Neural crest cell (in vitro differentiated cells): Measurements from ENCODE around the gene GMEB2. TPM values are rescaled to one million over a fixed set of nuclear protein-coding genes. Genes with fewer than 3 reads are reported as not detected.
A peak's percentile ranks its signal among the peaks of the same experiment; 100 is the strongest.

ENCODE experiments used
- DNase-seq: peaks from one replicate; pipeline ENCODE4 v3.0.0; 2021; ENCODE audit warnings: low read depth, mixed read lengths, low spot score
- H3K27ac Mint-ChIP-seq: one replicate; pipeline ENCODE4 v1.8.0; 2021; ENCODE audit warnings: mild to moderate bottlenecking, mixed read lengths; ENCODE audit not compliant: unreplicated experiment
- H3K27me3 Mint-ChIP-seq: 2 replicates; pipeline ENCODE4 v1.8.0; 2021; ENCODE audit warnings: low read depth, mild to moderate bottlenecking, mixed read lengths
- H3K36me3 Mint-ChIP-seq: 2 replicates; pipeline ENCODE4 v1.8.0; 2021; ENCODE audit warnings: low read depth, mild to moderate bottlenecking, mixed read lengths
- H3K4me1 Mint-ChIP-seq: 2 replicates; pipeline ENCODE4 v1.8.0; 2021; ENCODE audit warnings: mixed read lengths
- H3K4me3 Mint-ChIP-seq: one replicate; pipeline ENCODE4 v1.8.0; 2021; ENCODE audit warnings: mild to moderate bottlenecking, mixed read lengths
- H3K9me3 Mint-ChIP-seq: 2 replicates; pipeline ENCODE4 v1.8.0; 2021; ENCODE audit warnings: mixed read lengths
- total RNA-seq: library from RNA; stranded (reverse); gene quantifications from 2 replicates; pipeline ENCODE4 v1.2.1, GENCODE V29; 2021
- TF ChIP-seq, protein P1 (sequence below): fragments of 200-600 bp; sonication (generic); conservative IDR thresholded peaks from 2 replicates; pipeline ENCODE4 v1.5.0; 2021; ENCODE audit warnings: antibody characterized with exemption, mild to moderate bottlenecking

Gene GMEB2
- total RNA-seq, 1 donor from 2014 or later, result 15.2 TPM

DNA sequence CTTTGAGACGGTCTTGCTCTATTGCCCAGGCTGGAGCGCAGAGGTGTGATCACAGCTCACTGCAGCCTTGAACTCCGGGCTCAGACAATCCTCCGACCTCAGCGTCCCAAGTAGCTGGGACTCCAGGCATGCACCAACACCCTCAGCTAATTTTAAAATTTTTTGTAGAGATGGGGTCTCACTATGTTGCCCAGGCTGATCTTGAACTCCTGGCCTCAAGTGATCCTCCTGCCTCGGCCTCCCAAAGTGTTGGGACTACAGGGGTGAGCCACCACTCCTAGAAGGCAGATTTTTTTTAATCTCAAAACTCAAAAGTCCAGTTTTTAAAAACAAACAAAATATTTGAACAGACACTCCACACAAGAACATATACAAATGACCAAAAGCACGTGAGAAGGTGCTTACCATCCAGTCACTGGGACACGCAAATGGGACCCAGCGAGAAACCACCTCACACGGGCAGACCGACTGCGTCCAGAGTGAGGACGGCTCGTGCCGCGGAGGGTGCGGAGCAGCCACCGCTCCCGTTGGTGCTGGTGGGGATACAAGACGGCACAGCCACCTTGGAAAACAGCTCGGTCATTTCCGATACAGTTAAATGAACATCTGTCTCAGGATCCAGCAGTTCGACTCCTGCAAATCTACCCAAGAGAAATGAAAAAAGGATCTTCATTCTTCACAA is 44.4 kb downstream of the GMEB2 start:
- H3K4me1 Mint-ChIP-seq, result peaks cover 12% of the 10 kb centered on the region
- H3K27ac Mint-ChIP-seq, result no peak overlapping the region
- H3K9me3 Mint-ChIP-seq, result no peaks in the 10 kb centered on the region
- TF ChIP-seq, protein P1, sequence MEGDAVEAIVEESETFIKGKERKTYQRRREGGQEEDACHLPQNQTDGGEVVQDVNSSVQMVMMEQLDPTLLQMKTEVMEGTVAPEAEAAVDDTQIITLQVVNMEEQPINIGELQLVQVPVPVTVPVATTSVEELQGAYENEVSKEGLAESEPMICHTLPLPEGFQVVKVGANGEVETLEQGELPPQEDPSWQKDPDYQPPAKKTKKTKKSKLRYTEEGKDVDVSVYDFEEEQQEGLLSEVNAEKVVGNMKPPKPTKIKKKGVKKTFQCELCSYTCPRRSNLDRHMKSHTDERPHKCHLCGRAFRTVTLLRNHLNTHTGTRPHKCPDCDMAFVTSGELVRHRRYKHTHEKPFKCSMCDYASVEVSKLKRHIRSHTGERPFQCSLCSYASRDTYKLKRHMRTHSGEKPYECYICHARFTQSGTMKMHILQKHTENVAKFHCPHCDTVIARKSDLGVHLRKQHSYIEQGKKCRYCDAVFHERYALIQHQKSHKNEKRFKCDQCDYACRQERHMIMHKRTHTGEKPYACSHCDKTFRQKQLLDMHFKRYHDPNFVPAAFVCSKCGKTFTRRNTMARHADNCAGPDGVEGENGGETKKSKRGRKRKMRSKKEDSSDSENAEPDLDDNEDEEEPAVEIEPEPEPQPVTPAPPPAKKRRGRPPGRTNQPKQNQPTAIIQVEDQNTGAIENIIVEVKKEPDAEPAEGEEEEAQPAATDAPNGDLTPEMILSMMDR, result no peak
- H3K27me3 Mint-ChIP-seq, result no peaks in the 10 kb centered on the region
- DNase-seq, result no peak
- no peak overlapping the region for H3K4me3 Mint-ChIP-seq
- no peaks in the 10 kb centered on the region for H3K36me3 Mint-ChIP-seq

DNA sequence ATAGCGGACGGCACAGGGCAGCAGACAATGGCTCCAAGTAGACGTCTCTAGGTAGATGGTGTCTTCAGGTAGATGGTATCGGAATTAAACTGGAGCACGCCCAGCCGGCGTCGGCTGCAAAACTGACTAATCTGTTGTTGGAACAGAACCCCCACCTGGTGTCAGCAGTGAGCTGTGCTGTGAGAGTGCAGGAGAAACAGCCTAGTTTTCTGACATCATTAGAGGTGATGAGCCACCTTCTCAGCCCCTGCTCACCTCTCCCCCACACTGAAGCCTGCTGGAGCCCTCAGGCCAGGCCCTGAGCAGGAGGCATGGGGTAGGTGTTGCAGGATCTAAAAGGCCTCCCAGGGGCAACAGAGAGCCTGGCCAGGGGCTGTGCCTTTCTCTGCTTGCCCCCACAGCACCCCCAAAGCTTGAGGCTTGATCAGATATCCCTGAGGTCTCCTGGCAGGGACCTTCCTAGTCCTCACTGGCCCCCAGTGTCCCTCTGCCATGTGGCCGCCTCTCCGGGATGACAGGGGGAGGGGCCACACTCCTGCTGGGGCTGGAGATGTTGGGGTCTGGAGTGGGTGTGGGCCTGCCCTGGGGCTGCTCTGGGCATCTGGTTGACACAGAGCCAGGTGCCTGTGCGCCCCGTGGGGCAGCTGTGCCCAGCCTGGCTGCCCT is 46.0 kb downstream of the GMEB2 start:
- Mint-ChIP-seq H3K27ac (no peak overlapping the region), H3K4me1 (peaks cover 12% of the 10 kb centered on the region), H3K4me3 (no peak overlapping the region), H3K9me3 (no peaks in the 10 kb centered on the region), H3K27me3 (no peaks in the 10 kb centered on the region), H3K36me3 (no peaks in the 10 kb centered on the region)
- DNase-seq, result no peak
- TF ChIP-seq, protein P1, result peak; percentile 46

DNA sequence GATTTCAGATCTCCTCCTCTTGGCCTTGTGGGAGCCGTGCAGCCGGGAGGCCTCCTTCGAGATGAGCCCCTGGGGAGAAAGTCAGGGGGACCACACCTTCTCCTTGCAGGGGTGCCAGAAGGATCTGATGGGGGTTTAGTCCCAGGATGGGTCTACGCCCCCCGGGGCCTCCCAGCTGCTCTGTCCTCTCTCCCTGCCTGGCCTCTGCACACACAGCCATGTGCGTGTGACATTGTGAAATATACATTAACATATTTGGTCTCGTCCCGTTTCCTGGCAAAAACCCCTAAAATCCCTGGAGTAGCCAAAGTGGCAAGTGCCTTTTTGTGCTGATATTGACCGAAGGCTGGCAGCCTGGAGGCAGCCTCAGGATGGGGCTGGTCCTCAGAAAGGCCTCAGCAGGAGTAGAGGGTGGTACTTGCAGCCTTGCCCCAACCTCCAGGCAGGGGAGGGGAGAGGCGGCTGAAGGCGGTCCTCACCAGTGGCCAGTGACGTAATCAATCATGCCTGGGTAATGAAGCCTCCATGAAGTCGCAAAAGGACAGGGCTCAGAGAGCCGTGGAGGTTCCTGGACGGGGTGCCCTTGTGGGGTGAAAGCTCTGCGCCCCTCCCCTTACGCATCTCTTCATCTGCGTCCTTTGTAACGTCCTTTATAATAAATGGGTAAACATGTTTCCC is 47.7 kb downstream of the GMEB2 start:
- H3K4me3 Mint-ChIP-seq, result peak overlapping the region; percentile 23

DNA sequence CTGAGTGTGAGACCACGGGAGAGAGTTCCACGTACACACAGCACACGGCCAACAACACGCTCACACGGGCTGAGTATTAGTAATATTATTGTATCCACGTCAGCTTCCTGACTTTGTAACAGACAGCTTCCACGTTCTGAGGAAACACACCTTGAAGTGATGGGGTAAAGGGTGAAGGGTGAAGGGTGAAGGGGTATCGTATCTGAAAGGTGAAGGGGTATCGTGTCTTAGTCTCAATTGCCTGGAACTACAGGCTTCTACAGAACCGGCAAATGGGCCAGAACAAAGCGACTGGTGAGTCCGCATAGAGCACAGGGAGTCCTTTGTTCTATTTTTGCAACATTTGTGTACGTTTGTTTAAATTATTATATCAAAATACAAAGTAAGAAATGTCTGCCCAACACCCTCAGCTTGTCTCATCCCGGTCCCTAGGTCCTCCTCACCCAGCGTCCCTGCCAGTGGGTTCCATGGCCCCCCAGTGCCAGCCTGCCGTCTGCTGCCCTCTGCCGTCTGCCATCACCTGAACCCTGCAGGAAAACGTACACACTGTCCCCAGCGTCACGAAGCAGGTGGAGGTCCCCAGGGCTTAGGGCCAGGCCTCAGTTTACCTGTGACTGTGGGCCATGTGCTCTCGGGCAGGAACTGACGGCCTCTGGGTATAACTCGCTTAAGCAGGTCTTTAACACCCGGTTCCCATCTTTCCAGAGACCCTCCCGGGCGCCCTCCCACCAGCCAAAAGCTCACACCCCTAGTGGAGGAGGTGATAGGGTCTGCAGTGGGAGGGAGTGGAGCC is 48.5 kb downstream of the GMEB2 start:
- H3K4me3 Mint-ChIP-seq, result no peak overlapping the region
- no peaks in the 10 kb centered on the region for H3K27me3 Mint-ChIP-seq
- H3K9me3 Mint-ChIP-seq, result no peaks in the 10 kb centered on the region
- H3K27ac Mint-ChIP-seq, result peak overlapping the region; percentile 62
- no peak for DNase-seq
- no peaks in the 10 kb centered on the region for H3K36me3 Mint-ChIP-seq
- TF ChIP-seq, protein P1, result no peak
- H3K4me1 Mint-ChIP-seq, result peaks cover 14% of the 10 kb centered on the region

More for the DNA sequence above, 47.7 kb downstream of the GMEB2 start:
- no peak for DNase-seq
- no peaks in the 10 kb centered on the region for H3K9me3 Mint-ChIP-seq
- TF ChIP-seq, protein P1, result no peak
- no peak overlapping the region for H3K27ac Mint-ChIP-seq
- H3K36me3 Mint-ChIP-seq, result no peaks in the 10 kb centered on the region
- peaks cover 14% of the 10 kb centered on the region for H3K4me1 Mint-ChIP-seq
- H3K27me3 Mint-ChIP-seq, result no peaks in the 10 kb centered on the region

DNA sequence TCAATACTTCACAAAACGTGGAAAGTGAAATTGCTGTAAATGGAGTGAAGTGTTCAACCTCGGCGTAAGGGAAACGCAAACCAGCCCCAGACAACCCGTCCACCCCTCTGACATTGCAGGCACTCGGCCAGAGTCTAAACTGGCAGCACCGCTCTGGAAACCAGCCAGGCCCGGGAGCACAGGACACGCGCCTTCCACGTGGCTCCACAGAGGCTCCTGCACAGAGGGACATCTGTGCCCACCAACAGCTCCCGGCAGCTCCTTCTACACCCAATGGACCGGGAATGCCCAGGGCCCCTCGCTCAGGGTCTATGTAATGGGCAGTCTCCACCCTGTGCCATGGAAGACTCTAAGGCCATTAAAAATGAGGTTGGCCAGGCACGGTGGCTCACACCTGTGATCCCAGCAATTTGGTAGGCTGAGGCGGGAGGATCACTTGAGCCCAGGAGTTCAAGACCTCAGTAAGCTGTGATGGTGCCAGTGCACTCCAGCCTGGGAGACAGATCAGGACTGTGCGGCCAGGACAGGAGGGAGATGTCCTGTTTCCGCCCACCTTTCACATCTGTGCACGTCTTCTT is 49.5 kb downstream of the GMEB2 start:
- Mint-ChIP-seq H3K4me3 (no peak overlapping the region), H3K36me3 (no peaks in the 10 kb centered on the region), H3K27ac (no peak overlapping the region), H3K27me3 (no peaks in the 10 kb centered on the region), H3K4me1 (peaks cover 7% of the 10 kb centered on the region), H3K9me3 (no peaks in the 10 kb centered on the region)
- TF ChIP-seq, protein P1, result no peak
- DNase-seq, result no peak
